ENCODE results near the gene PF4V1.

The PF4V1 gene, protein sequence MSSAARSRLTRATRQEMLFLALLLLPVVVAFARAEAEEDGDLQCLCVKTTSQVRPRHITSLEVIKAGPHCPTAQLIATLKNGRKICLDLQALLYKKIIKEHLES

GRCh38 chr4:73853246-73853704, at the start of gene PF4V1:
PF4V1 (plus strand) TSS chr4:73853296; CDS start chr4:73853363, 67 bp downstream.
- DNase-seq: no peak

GRCh38 chr4:73810191-73810590, 42.9 kb upstream of the PF4V1 start:
- no peak for DNase-seq

DNA sequence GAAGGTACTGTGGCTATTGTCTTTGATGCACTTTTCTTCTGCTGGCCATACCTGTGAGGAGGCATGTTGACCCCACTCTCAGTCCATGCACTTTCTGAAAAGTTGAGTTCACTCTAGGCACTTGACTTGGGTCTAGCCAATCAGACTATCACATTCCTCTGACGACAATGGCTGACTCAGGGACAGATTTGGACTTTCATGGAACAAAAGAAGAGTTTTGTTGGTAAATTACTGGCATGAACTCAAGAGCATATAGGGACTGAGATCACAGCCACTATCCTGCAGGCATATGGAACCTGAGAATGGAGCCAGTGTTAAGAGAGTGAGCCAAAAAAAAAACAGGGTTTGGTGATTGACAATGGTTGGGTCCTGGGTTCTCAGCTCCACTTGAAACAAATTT, 41.3 kb upstream of the PF4V1 start:
- DNase-seq: no peak

DNA sequence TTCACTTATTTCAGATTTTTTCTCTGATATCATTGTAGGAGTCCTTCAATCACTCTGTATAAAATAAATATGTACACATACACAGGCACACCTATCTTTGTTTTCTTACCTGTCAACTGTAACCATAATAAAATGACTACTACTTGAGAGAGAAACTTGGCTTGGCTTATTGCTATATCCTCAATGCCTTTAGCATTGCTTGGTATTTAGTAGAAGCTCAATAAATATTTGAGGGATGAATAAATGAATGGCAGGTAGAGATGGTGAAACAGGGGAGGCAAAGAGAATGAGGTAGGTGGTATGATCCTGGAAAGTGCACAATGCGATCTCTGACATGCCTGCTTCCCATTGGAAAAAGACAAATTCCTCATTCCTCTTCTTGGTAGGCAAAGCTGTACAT, 38.4 kb upstream of the PF4V1 start:
- no peak for DNase-seq

DNA sequence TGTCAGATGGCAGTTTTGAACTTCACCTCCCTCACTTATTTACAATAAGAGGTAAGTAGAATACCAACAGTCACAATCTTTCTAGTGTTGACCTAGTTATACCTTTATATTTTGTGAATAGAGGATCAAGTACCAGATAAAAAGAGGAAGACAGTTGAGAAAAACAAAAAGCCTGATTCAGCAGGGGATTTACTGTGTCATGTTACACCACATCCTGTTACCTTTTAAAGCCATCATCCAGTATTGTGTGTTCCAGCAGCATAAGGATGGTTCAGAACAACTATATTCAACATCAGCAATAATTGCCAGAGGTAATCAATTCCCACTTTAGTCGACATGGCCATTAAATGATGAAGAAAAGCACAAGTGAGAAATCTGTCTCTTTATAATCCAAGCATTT, 38.0 kb upstream of the PF4V1 start:
- DNase-seq: no peak

GRCh38 chr4:73816814-73817213, 36.3 kb upstream of the PF4V1 start:
- DNase-seq: no peak

- DNase-seq: no peak
Observed at GRCh38 chr4:73817341-73817740, 35.8 kb upstream of the PF4V1 start.

- no peak for DNase-seq
Observed at GRCh38 chr4:73821325-73821724, 31.8 kb upstream of the PF4V1 start.

- no peak for DNase-seq
Observed at GRCh38 chr4:73822389-73822788, 30.7 kb upstream of the PF4V1 start.

DNA sequence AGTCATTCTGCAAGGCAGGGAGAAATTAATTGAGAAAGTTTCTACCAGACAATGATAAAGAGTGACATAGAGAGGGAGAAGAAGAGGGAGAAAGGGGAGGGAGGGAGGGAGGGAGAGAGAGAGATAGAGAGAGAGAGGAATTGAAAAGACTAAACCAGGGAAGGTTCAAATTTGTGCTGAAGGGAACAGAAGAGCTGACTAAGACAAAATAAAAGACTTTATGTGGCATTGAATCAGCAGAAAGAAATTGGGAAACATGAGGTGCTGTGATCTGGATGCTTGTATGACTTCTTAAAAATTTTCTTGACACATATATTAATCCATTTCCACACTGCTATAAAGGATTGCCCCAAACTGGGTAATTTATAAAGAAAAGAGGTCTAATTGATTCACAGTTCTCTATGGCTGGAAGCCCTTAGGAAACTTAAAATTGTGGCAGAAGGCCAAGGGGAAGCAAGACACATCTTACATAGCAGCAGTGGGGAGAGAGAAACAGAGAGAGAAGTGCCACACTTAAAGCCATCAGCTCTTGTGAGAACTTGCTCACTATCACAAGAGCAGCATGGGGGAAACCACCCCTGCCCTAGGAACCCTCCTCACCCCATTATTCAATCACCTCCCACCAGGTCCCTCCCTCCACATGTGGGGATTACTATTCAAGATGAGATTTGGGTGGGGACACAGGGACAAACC, 30.1 kb upstream of the PF4V1 start:
- no peak for DNase-seq

- no peak for DNase-seq
Observed at GRCh38 chr4:73823760-73824159, 29.3 kb upstream of the PF4V1 start.

DNA sequence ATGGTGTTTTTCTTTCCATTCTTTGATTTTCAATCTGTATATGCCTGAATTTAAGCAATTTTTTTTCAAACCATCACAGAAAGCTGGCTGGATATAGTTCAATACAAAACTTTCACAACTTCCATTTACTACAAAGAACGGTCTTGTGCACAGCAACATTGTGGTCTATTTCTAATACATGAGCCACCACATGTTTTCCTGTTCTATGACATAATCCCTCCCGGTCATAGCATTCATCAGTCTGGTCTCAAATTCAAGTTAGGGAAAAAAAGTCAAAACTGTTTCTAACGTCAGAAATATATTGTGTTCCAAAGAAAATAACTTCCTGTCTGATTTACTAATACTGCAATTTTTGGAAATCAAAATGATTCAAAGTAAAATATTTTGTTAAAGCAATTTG, 24.1 kb upstream of the PF4V1 start:
- DNase-seq: no peak

DNA sequence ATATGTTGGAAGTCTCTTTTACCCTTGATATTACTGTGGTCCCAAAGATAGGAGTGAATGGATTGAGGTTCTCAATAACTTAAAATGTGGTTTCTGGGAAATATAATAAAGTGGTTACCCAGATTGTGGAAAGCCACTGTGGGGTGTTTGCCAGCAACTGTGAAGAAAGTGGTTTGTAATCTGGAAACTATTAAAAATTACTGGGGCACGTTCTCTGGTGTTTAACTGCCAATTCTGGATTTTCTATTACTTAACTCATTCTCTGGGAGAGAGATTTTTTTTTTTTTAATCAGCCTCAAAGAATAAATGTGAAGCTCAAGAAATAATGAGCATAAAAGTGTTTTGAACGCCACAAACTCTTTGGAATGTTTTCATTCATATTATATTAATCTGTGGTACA, 21.5 kb upstream of the PF4V1 start:
- DNase-seq: no peak

GRCh38 chr4:73832651-73833237, 20.4 kb upstream of the PF4V1 start:
- no peak for DNase-seq

GRCh38 chr4:73836373-73837279, 16.5 kb upstream of the PF4V1 start, which contains the start of gene CXCL6:
CXCL6 (plus strand) TSS chr4:73836678; CDS start chr4:73836751, 73 bp downstream.
- no peak for DNase-seq

DNA sequence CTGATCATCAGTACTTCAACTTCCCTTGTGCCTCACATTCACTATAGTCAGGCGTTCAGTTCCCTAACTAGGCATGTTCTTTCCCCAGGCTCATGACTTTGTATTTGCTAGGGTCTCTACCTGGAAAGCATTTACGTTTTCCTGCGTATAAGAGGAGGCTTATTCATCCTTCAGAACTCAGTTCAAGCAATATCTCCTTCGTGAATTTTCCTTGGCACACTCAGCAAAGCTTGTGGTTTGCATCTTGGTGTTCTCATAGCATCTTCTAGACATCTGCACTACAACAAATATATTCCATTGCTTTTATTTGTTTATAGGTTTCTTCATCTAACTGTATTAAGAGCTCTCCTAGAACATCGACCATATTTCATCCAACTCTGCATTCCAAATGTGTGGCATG, 14.0 kb upstream of the PF4V1 start:
- DNase-seq: no peak

DNA sequence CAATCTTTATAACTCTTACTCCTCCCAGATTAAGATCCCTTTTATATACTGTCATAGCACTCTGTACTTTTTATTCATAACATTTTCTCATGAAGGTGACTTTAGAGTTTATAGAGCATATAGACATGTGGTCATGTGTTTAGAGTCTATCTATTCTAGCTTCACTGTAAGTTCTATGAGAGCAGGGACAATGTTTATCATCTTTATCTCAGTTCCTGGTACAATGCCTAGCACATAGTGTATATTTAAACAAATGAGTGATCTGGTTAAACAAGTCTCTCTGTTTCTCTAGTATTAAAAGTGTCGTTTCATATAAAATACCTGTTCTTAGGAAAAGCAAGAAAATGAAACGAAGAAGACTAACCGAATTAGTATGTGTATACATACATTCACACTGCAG, 13.4 kb upstream of the PF4V1 start:
- no peak for DNase-seq

DNA sequence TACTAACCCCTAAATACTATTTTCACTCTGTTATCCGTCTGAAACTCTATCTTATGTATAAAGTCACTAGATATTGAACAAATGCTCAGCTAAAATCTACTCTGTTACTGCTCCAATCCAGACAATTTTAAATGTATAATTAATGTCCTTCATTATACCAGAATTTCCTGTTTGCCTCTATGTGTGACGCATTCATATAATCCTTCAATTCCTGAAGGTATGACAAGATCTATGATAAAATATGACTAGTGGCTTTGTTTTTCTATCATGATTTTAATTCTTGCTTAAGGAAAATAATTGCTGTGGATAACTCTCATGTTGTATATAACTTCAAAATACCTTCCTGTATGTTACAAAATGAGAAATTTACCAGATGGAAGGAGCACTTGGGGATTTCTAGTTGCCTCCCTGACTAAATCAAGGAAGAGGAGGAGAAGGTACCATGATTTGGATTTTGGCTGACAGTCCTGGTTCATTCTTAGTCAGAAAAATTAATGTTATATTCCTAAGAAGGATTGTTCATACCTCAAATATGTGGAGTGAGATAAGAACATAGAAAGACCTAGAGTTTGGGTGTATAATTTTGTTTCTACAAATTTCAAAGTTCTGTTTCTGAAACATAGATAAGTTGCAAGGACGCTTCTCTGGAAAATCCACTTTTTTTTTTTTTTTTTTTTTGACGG, 11.7 kb upstream of the PF4V1 start:
- no peak for DNase-seq

DNA sequence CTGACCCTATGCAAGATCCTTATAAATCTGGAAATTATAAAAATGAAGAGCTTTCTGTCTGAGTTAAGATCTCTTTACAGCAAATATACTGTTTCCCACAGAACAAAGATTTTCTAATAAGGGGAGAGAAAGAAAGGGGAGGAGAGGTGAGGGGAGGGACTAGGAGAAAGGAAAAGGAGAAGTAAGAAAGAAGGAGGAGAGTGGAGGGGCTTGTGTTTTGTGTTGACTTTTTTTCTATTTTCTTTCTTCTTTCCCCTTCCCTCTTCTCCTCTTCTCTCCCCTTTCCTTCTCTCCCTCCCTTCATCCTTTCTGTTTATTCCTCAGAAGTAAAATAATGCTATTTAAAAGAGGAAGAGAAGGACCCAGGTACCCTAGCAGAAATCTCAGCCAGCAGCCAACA, 10.4 kb upstream of the PF4V1 start:
- no peak for DNase-seq

DNA sequence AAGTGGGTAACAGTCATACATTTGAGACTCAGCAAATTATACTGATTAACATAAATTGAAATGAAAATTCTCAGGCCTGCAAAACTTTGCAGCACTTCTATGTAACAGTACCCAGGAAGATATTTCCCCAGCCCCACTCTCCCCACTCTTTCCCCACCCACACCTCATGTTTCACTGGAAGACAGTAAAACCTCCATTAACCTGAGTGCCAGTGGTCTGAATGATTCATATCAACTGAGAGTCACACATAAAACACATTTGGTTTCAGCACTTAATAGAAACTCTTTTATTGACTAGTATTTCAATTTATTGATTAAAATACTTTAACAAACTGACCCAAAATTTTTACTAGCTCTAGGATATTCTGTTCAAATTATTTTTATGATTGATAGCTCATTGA, 9.7 kb upstream of the PF4V1 start:
- no peak for DNase-seq

- DNase-seq: no peak
Observed at GRCh38 chr4:73844345-73844744, 8.8 kb upstream of the PF4V1 start.

DNA sequence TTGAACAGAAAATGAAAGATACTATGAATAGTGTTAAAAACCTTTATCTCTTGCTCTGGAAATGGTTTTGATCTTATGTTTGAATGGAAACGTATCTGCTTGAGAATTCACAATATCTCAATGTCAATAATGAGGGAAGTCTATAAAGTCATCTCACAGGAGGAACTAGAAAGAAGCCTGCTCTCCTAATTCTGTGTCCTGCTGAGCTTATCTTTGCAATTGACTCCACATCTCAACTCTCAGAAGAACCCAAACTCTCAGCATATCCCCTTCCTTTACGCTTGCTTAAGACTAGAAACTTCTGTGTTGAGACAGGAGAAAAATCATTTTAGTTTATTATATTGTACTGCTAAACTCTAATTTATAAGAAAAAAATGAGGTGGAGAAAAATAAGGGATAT, 8.3 kb upstream of the PF4V1 start:
- no peak for DNase-seq
